ENCODE data around the gene RAB23.

Gene RAB23

DNA sequence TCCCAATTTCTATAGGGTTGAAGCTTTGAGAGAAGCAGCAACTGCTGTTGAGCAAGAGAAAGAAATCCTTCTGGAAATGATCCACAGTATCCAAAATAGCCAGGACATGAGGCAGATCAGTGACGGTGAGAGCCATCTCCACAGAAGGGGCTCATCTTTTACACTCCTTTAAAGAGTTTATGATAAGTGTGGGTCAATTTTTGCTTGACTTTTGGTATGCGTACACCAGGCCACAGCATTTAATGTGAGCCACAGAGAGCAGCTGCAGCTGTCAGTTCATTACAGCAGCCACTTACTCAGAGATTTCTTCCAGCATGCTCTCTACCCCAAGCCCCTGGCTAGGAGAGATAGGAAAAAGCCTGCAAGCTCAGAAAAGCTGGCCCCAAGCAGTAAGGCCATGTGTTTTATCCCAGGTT is 40.1 kb downstream of the RAB23 start:
- no peak for DNase-seq (ENCODE audit: low read depth in 3 of 3)

DNA sequence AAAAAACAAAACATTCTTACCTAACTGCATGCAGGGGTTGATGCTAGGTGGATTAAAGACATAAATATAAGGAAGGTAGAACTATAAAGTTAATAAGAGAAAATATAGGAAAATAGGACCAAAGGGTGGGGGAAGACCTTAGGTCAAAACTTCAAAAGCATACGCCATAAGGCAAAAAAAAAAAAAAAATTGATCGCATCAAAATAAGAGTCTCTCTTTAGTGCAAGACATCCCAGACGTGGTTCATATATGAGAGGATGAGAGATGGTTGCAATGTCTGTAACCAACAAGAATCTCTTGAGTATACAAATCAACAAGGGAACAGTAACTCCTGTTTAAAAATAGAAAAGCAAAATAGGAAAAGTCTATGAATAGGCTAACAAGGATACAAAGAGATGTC is 41.5 kb downstream of the RAB23 start:
- no peak for DNase-seq (ENCODE audit: low read depth in 3 of 3)

GRCh38 chr6:57177545-57178265 is 44.4 kb downstream of the RAB23 start:
- no peak for DNase-seq (ENCODE audit: low read depth in 3 of 3)

- no peak for DNase-seq (ENCODE audit: low read depth in 3 of 3)
Measured at GRCh38 chr6:57174511-57174907, 47.6 kb downstream of the RAB23 start.

DNA sequence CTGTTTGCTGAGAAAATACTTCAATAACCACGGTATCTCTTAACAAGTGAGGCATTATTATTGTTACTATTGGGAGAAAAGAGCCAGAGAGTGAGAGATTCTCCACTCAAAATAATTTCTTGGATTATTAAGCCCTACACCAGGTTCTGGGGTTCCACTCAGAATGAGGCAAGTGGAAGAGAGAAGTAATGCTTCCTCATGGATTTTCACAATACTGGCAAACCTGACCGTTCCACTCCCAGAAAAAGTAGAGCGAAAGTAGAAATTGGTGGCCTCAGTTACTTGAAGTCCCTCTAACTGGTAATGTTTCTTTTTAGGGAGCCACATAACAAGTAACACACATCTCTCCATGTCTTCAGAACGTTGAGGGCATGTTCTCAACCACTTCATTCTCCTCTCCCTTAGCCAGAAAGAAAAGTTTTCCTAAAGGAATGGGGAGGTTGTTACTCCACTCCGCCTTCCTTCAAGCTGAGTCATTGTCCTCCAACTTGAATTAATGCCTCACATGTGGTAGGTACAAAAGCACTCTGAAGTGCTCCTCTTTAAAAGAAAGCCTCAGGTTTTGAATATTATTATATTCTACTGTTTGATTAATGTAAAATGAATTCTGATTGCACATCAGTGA is 48.1 kb downstream of the RAB23 start:
- DNase-seq (ENCODE audit: low read depth in 3 of 3) = no peak

DNA sequence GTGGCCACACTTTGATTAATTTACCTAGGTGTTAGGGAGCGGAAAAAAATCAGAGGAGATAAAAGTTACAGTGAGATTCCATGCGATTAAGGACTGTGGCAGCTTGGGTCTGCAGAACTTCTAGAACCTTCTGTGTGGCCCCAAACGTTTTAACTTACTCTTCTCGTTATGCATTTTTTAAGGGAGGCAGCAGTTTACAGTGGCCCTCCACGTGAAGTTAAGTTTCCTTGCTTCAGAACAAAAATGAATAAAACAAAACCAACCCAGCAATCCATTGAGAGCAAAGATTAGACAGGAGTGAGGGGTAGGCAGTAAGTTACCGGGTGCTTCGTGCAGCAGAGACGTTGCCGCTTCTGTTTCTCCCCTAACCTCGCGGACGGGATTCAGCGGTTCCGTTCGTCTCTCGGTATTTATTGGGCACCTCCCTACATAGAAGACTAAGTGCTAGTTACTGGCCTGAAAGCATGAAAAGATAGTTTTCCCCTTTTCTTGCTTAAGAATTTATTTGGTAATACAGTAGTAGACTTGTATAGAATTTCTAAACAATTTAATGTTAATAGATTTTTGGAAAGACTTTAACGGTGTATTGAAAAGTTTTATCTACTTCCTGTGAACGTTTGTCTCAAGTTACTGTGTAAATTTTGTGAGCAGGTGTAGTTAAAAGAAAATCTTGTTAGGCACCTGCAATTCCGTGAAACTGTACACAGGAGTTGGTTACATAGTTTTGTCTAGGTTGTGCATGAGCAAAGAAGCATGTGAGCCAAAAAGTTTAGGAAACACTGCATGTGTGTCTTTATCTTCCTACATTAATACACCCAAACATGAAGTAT is 48.8 kb downstream of the RAB23 start:
- peak in 2 of 3 experiments; percentile 3 to 7 for DNase-seq (ENCODE audit: low read depth in 3 of 3)

DNA sequence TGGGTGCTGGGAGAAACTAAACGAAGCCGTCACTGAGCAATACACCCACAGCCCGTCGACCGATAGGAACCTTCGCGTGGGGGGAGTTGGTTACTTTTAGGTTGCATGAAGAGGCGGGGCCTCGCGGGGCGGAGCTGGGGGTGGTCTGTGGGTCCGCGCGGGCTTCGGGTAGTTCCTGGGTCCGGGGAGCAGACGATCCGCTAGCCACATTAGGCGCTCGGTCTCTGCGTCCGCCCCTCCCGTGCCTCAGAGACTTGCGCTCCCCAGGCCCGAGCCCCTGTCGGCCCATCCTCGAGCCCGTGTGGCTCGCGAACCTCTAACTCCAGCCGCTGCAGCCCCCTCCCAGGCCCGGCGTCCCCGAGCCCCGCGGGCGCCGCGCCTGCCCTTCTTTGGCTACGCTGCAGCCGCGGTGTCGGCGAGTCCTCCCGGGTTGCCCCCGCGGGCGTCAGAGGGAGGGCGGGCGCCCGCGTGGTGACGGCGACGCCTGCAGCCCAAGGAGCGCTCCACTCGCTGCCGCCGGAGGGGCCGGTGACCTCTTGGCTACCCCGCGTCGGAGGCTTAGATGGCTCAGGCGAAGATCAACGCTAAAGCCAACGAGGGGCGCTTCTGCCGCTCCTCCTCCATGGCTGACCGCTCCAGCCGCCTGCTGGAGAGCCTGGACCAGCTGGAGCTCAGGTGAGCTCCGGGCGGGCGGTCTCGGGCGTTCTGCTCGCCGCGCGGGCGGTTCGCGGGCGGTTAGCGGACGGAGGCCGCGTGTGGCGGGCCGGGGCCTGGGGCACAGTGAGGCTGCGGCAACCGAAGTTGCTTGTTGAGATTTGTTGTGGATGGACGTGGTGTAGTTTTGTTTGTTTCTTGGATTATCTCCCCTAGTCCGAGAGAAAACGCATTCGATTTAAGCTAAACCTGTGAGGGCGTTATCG is 49.7 kb downstream of the RAB23 start, which contains the start of gene BAG2:
BAG2 (plus strand) TSS at position 191 of the 920 bp plus-strand sequence; CDS start at position 563, 372 bp downstream.
- peak; percentile 76 to 78 (median 77) for DNase-seq (ENCODE audit: low read depth in 3 of 3)

GRCh38 chr6:57165080-57165479 is 57.0 kb downstream of the RAB23 start:
- no peak for DNase-seq (ENCODE audit: low read depth in 3 of 3)

DNA sequence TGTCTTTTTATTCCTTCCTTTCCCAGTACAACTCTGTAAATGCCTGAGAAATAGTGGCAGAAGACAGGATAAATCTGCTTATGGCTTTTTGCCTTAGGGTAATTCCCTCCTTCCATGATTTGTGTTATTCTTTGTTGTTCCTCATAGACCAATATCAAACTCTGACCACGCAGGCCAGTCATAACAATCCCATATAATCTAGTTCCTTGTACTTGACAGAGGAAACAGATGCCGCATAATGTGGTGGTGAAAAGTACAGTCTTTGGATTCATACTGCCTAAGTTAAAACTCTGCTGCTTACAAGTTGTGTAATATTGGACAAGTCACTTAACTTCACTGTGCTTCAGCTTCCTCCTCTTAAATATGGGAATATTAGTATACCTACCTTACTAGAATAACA is 58.2 kb downstream of the RAB23 start:
- no peak for DNase-seq (ENCODE audit: low read depth in 3 of 3)

- DNase-seq (ENCODE audit: low read depth in 3 of 3) = no peak
Measured at GRCh38 chr6:57162516-57162915, 59.6 kb downstream of the RAB23 start.

GRCh38 chr6:57162028-57162427 is 60.1 kb downstream of the RAB23 start:
- no peak for DNase-seq (ENCODE audit: low read depth in 3 of 3)

- DNase-seq (ENCODE audit: low read depth in 3 of 3) = no peak
Measured at GRCh38 chr6:57159127-57159526, 63.0 kb downstream of the RAB23 start.

DNA sequence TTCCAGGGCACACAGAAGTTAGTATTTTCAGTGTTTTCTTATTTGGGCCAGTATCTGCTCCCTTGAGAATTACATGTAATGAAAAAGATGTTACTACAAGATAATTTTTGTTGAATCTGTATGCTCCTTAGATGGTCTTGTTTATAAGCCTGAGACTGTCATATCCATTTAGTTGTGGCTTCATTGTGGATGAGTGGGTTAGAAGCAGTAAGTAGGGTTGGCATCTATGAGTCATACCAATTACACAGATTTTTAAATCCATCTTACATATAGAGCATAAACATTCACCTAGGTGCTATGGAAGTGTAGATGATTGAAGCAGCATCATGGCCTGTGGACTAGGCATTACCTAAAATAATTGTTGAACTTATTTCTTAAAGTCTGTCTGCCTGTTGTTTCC is 63.4 kb downstream of the RAB23 start:
- DNase-seq (ENCODE audit: low read depth in 3 of 3) = no peak

DNA sequence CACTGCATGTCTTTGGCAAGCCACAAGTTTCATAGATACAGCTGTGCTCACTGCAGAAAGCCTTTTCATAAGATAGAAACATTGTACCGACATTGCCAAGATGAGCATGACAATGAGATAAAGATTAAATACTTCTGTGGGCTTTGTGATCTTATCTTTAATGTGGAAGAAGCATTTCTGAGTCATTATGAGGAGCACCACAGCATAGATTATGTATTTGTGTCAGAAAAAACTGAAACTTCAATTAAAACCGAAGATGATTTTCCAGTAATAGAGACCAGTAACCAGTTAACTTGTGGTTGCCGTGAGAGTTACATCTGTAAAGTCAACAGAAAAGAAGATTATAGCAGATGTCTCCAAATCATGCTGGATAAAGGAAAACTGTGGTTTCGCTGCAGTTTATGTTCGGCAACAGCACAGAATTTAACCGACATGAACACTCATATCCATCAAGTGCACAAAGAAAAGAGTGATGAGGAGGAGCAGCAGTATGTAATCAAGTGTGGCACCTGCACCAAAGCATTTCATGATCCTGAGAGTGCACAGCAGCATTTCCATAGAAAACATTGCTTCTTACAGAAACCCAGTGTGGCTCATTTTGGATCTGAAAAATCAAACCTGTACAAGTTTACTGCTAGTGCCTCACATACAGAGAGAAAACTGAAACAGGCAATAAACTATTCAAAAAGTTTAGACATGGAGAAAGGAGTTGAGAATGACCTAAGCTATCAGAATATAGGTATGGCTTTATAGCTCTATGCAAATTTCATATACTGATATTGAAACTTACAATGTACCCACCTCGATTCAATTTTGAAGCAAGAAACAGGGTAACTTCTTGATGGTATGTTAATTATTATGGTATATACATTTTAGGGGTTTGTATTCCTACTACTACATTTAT is 73.9 kb downstream of the RAB23 start:
- no peak for DNase-seq (ENCODE audit: low read depth in 3 of 3)

DNA sequence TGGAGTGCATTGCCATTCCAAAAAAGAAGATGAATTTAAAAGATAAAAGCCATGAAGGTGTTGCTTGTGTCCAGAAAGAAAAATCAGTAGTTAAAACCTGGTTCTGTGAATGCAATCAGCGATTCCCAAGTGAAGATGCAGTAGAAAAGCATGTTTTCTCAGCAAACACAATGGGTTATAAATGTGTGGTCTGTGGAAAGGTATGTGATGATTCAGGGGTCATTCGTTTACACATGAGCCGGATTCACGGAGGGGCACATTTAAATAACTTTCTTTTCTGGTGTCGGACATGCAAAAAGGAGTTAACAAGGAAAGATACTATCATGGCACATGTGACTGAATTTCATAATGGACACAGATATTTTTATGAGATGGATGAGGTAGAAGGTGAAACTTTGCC is 74.7 kb downstream of the RAB23 start:
- no peak for DNase-seq (ENCODE audit: low read depth in 3 of 3)

DNA sequence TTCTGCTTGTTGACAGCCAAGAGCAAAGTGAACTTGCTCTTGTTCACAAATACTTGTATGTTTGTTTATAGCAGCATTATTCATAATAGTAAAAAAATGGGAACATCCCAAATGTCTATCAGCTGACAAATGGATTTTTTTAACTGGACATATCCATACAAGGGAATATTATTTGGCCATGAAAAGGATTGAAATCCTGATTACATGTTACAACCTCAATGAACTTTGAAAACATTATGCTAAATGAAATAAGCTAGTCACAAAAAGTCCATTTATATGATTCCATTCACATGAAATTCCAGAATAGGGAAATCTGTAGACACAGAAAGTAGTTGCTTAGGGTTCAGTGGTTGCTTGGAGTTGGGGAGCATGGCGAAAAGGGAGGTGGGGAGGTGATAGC is 78.4 kb downstream of the RAB23 start:
- no peak for DNase-seq (ENCODE audit: low read depth in 3 of 3)

GRCh38 chr6:57142178-57142525 is 80.0 kb downstream of the RAB23 start:
- no peak for DNase-seq (ENCODE audit: low read depth in 3 of 3)

GRCh38 chr6:57141451-57142177 is 80.5 kb downstream of the RAB23 start:
- DNase-seq (ENCODE audit: low read depth in 3 of 3) = no peak

- no peak for DNase-seq (ENCODE audit: low read depth in 3 of 3)
Measured at GRCh38 chr6:57138026-57138425, 84.1 kb downstream of the RAB23 start.

GRCh38 chr6:57137350-57137749 is 84.8 kb downstream of the RAB23 start:
- DNase-seq (ENCODE audit: low read depth in 3 of 3) = no peak

All from stimulated activated CD4-positive, alpha-beta T cell treated with anti-CD3 and anti-CD28 coated beads, TNF-alpha, amount 100 ng/mL, for 4 hours (primary cell).